HepG2 (cell line): ENCODE data around the gene ACOX3. TPM values are rescaled to one million over a fixed set of nuclear protein-coding genes. Genes with fewer than 3 reads are reported as not detected.

Source experiments
- AHR ChIP-seq: IDR thresholded peaks from 2 replicates; pipeline ENCODE4 v1.6.1; 2018; ENCODE audit warnings: missing genetic modification reagents, missing compliant biosample characterization
- ATF5 ChIP-seq: sonication (generic); formaldehyde crosslinking; IDR thresholded peaks from 2 replicates; pipeline ENCODE4 v1.4.0; 2020; ENCODE audit warnings: mild to moderate bottlenecking, low read depth, missing genetic modification reagents
- CC2D1A ChIP-seq: sonication (generic); formaldehyde crosslinking; IDR thresholded peaks from 2 replicates; pipeline ENCODE4 v1.8.1; 2023; ENCODE audit warnings: mild to moderate bottlenecking, missing genetic modification reagents
- ELF1 ChIP-seq: sonication (generic); formaldehyde crosslinking; IDR thresholded peaks from 2 replicates; pipeline ENCODE4 v1.4.0; 2020; ENCODE audit warnings: missing genetic modification reagents
- FOXA3 ChIP-seq: IDR thresholded peaks from 2 replicates; pipeline ENCODE4 v1.6.1; 2016; ENCODE audit warnings: missing genetic modification reagents, missing compliant biosample characterization
- HIVEP1 ChIP-seq: sonication (generic); formaldehyde crosslinking; IDR thresholded peaks from 2 replicates; pipeline ENCODE4 v1.4.0; 2020; ENCODE audit warnings: mild to moderate bottlenecking, missing genetic modification reagents
- JUNB ChIP-seq: sonication (generic); formaldehyde crosslinking; IDR thresholded peaks from 2 replicates; pipeline ENCODE4 v1.8.0; 2022; ENCODE audit warnings: missing genetic modification reagents, mild to moderate bottlenecking, borderline replicate concordance
- KDM2A ChIP-seq: sonication (generic); formaldehyde crosslinking; IDR thresholded peaks from 2 replicates; pipeline ENCODE4 v1.4.0; 2020; ENCODE audit warnings: low read depth, missing genetic modification reagents, borderline replicate concordance
- LRRFIP1 ChIP-seq: sonication (generic); formaldehyde crosslinking; conservative IDR thresholded peaks from 2 replicates; pipeline ENCODE4 v1.4.0; 2020; ENCODE audit warnings: missing genetic modification reagents
- MYC ChIP-seq: sonication (generic); formaldehyde crosslinking; IDR thresholded peaks from 2 replicates; pipeline ENCODE4 v1.9.0; 2021; ENCODE audit warnings: missing genetic modification reagents, borderline replicate concordance
- NFATC3 ChIP-seq: sonication (generic); formaldehyde crosslinking; IDR thresholded peaks from 2 replicates; pipeline ENCODE4 v1.5.1; 2020; ENCODE audit warnings: mild to moderate bottlenecking, missing genetic modification reagents
- NFE2L2 ChIP-seq: fragments of 150-350 bp; IDR thresholded peaks from 2 replicates; pipeline ENCODE4 v1.6.1; 2014; ENCODE audit warnings: low read length
- REPIN1 ChIP-seq: sonication (generic); formaldehyde crosslinking; IDR thresholded peaks from 2 replicates; pipeline ENCODE4 v1.8.0; 2022; ENCODE audit warnings: missing genetic modification reagents, low read depth, mild to moderate bottlenecking, borderline replicate concordance
- SMARCC2 ChIP-seq: fragments of 450-650 bp; IDR thresholded peaks from 2 replicates; pipeline ENCODE4 v1.6.1; 2017; ENCODE audit warnings: antibody characterized with exemption, mild to moderate bottlenecking
- TMF1 ChIP-seq: sonication (generic); formaldehyde crosslinking; IDR thresholded peaks from 2 replicates; pipeline ENCODE4 v1.8.1; 2022; ENCODE audit warnings: low read depth, missing genetic modification reagents
- ZBTB7B ChIP-seq: sonication (generic); formaldehyde crosslinking; IDR thresholded peaks from 2 replicates; pipeline ENCODE4 v1.4.0; 2020; ENCODE audit warnings: missing genetic modification reagents
- ZFAT ChIP-seq: sonication (generic); formaldehyde crosslinking; conservative IDR thresholded peaks from 2 replicates; pipeline ENCODE4 v1.8.1; 2023; ENCODE audit warnings: missing genetic modification reagents, inconsistent platforms
- ZNF160 ChIP-seq: sonication (generic); formaldehyde crosslinking; IDR thresholded peaks from 2 replicates; pipeline ENCODE4 v1.8.0; 2022; ENCODE audit warnings: mild to moderate bottlenecking, inconsistent platforms, missing genetic modification reagents
- ZNF30 ChIP-seq: sonication (generic); formaldehyde crosslinking; IDR thresholded peaks from 2 replicates; pipeline ENCODE4 v1.5.0; 2020; ENCODE audit warnings: mild to moderate bottlenecking, missing genetic modification reagents
- ZNF326 ChIP-seq: sonication (generic); formaldehyde crosslinking; IDR thresholded peaks from 2 replicates; pipeline ENCODE4 v1.4.0; 2020; ENCODE audit warnings: missing genetic modification reagents, borderline replicate concordance
- ZNF772 ChIP-seq: sonication (generic); formaldehyde crosslinking; IDR thresholded peaks from 2 replicates; pipeline ENCODE4 v1.5.0; 2020; ENCODE audit warnings: mild to moderate bottlenecking, missing genetic modification reagents
- ZNF773 ChIP-seq: sonication (generic); formaldehyde crosslinking; IDR thresholded peaks from 2 replicates; pipeline ENCODE4 v1.4.0; 2020; ENCODE audit warnings: missing genetic modification reagents, borderline replicate concordance
- ZNF839 ChIP-seq: sonication (generic); formaldehyde crosslinking; IDR thresholded peaks from 2 replicates; pipeline ENCODE4 v1.4.0; 2020; ENCODE audit warnings: missing genetic modification reagents, mild to moderate bottlenecking, borderline replicate concordance
- ZNF850 ChIP-seq: sonication (generic); formaldehyde crosslinking; conservative IDR thresholded peaks from 2 replicates; pipeline ENCODE4 v1.9.0; 2021; ENCODE audit warnings: mild to moderate bottlenecking, missing genetic modification reagents
- polyA plus RNA-seq, 8 experiments: library from polyadenylated mRNA; depleted of rRNA in 3 of 8; stranded (reverse) in 7 of 8; unstranded in 1 of 8; fragments of >200 nt; fragmentation: Illumina TruSeq in 4 of 8; extraction: Trizol in 4 of 8; gene quantifications; 2 replicates each; pipeline versions ENCODE4 v1.2.1 to v1.2.3, GENCODE V29; 2011 to 2016; ENCODE audit warnings: low read depth in 4 of 8, missing spikeins in 1 of 8, mixed read lengths in 1 of 8; ENCODE audit not compliant: insufficient read depth in 1 of 8
- total RNA-seq, 5 experiments: library from RNA; depleted of rRNA; stranded (reverse); fragments of >200 nt; fragmentation: Illumina TruSeq; extraction: Trizol; gene quantifications; 2 replicates each; pipeline ENCODE4 v1.2.3, GENCODE V29; 2016; ENCODE audit warnings: low read depth in 1 of 5
- TF ChIP-seq, protein P1 (sequence below): sonication (generic); formaldehyde crosslinking; IDR thresholded peaks from 2 replicates; pipeline ENCODE4 v1.8.1; 2023; ENCODE audit warnings: missing genetic modification reagents, mild to moderate bottlenecking, borderline replicate concordance
- TF ChIP-seq, protein P2 (sequence below): IDR thresholded peaks from 2 replicates; pipeline ENCODE4 v1.6.1; 2018; ENCODE audit warnings: missing genetic modification reagents, mild to moderate bottlenecking, missing compliant biosample characterization

Gene ACOX3
- total and polyA plus RNA-seq, 2 of the 13 experiments (the other 11 are each of a cell fraction or from before 2014, with no cell fraction given), result 4.2 to 17.8 TPM

GRCh38 chr4:8428288-8429097 is 12.0 kb downstream of the ACOX3 start (continued):
- TF ChIP-seq LRRFIP1 (CRISPR knock-in tag), result no peak
- peak; percentile 57; the same call in 1 of the 2 replicates for TF ChIP-seq FOXA3 (CRISPR knock-in tag)
- no peak for TF ChIP-seq ZNF839 (CRISPR knock-in tag)
- TF ChIP-seq KDM2A, result peak; percentile 100
- TF ChIP-seq ZBTB7B (CRISPR knock-in tag), result 0 out of 2 replicates have a peak, but pooled peaks have one; percentile 14
- TF ChIP-seq ZNF326, result peak; percentile 90
- TF ChIP-seq AHR, result no peak
- TF ChIP-seq ZNF30 (CRISPR knock-in tag), result no peak
- TF ChIP-seq ZNF772, result peak; percentile 77
- no peak for TF ChIP-seq NFE2L2
- 0 out of 2 replicates have a peak, but pooled peaks have one; percentile 32 for TF ChIP-seq ELF1 (CRISPR knock-in tag)
- TF ChIP-seq, protein P1, sequence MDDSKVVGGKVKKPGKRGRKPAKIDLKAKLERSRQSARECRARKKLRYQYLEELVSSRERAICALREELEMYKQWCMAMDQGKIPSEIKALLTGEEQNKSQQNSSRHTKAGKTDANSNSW (CRISPR knock-in tag), result no peak
- no peak for TF ChIP-seq ZNF773 (CRISPR knock-in tag)
- TF ChIP-seq HIVEP1 (CRISPR knock-in tag), result peak; percentile 69
- TF ChIP-seq ZNF160, result peak; percentile 80
- TF ChIP-seq JUNB (CRISPR knock-in tag), result no peak
- peak; percentile 79 for TF ChIP-seq MYC (CRISPR knock-in tag)
- TF ChIP-seq TMF1 (CRISPR knock-in tag), result no peak
- no peak for TF ChIP-seq ZFAT (CRISPR knock-in tag)
- TF ChIP-seq, protein P2, sequence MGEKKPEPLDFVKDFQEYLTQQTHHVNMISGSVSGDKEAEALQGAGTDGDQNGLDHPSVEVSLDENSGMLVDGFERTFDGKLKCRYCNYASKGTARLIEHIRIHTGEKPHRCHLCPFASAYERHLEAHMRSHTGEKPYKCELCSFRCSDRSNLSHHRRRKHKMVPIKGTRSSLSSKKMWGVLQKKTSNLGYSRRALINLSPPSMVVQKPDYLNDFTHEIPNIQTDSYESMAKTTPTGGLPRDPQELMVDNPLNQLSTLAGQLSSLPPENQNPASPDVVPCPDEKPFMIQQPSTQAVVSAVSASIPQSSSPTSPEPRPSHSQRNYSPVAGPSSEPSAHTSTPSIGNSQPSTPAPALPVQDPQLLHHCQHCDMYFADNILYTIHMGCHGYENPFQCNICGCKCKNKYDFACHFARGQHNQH (CRISPR knock-in tag), result peak; percentile 76; the same call in 1 of the 2 replicates
- no peak for TF ChIP-seq ATF5 (CRISPR knock-in tag)
- no peak for TF ChIP-seq NFATC3
- no peak; the same call in 1 of the 2 replicates for TF ChIP-seq REPIN1 (CRISPR knock-in tag)
- no peak for TF ChIP-seq ZNF850 (CRISPR knock-in tag)
- TF ChIP-seq SMARCC2, result no peak
- 0 out of 2 replicates have a peak, but pooled peaks have one; percentile 37 for TF ChIP-seq CC2D1A (CRISPR knock-in tag)
